Liver (tissue), 9 donors: ENCODE measurements around the gene STOM. TPM values are rescaled to one million over a fixed set of nuclear protein-coding genes. Genes with fewer than 3 reads are reported as not detected.

ENCODE experiments used
- DNase-seq: peaks from one replicate; pipeline ENCODE4 v3.0.0-alpha.2; 2017; ENCODE audit warnings: low spot score
- H3K27ac ChIP-seq, 2 donors: one replicate each; pipeline ENCODE4 v1.7.0; 2013; ENCODE audit warnings: inconsistent platforms in 2 of 2, low read length in 2 of 2, control low read depth in 1 of 2, low read depth in 1 of 2, mild to moderate bottlenecking in 1 of 2
- H3K27me3 ChIP-seq, 4 donors: one replicate each; pipeline versions ENCODE4 v1.6.1 to v1.7.0; 2013; ENCODE audit warnings: low read length in 3 of 4, inconsistent platforms in 1 of 4, mild to moderate bottlenecking in 1 of 4, moderate library complexity in 1 of 4; ENCODE audit not compliant: control insufficient read depth in 4 of 4, insufficient read depth in 4 of 4
- H3K36me3 ChIP-seq, 4 donors: one replicate each; pipeline versions ENCODE4 v1.6.1 to v1.7.0; 2013; ENCODE audit warnings: low read length in 3 of 4, mild to moderate bottlenecking in 3 of 4, low read depth in 1 of 4, moderate library complexity in 1 of 4; ENCODE audit not compliant: control insufficient read depth in 4 of 4, insufficient read depth in 3 of 4
- H3K4me1 ChIP-seq, 4 donors: one replicate each; pipeline versions ENCODE4 v1.6.1 to v1.7.0; 2013; ENCODE audit warnings: low read length in 3 of 4, mild to moderate bottlenecking in 3 of 4, moderate library complexity in 1 of 4; ENCODE audit not compliant: control insufficient read depth in 4 of 4, insufficient read depth in 4 of 4
- H3K4me3 ChIP-seq, 3 donors: one replicate each; pipeline versions ENCODE4 v1.6.1 to v1.7.0; 2013; ENCODE audit warnings: low read length in 3 of 3, control low read depth in 1 of 3, low read depth in 1 of 3, mild to moderate bottlenecking in 1 of 3
- H3K9ac ChIP-seq, 2 donors: one replicate each; pipeline ENCODE4 v1.7.0; 2013; ENCODE audit warnings: low read length in 2 of 2, mild to moderate bottlenecking in 2 of 2, moderate library complexity in 2 of 2, control low read depth in 1 of 2, low read depth in 1 of 2
- H3K9me3 ChIP-seq, 4 donors: one replicate each; pipeline versions ENCODE4 v1.6.1 to v1.7.0; 2013; ENCODE audit warnings: low read length in 3 of 4; ENCODE audit not compliant: control insufficient read depth in 4 of 4
- ATF3 ChIP-seq: IDR thresholded peaks from 2 replicates; pipeline ENCODE4 v1.6.1; 2016; ENCODE audit warnings: antibody characterized with exemption
- CTCF ChIP-seq: fragments of 150-350 bp; IDR thresholded peaks from 2 replicates; pipeline ENCODE4 v1.5.1; 2017; ENCODE audit warnings: improper control_type of control experiment, low read depth, low read length; ENCODE audit not compliant: missing input control
- EGR1 ChIP-seq, 2 donors: IDR thresholded peaks; 2 replicates each; pipeline ENCODE4 v1.6.1; 2016 to 2018; ENCODE audit warnings: antibody characterized with exemption in 2 of 2, low read depth in 2 of 2
- FOXA1 ChIP-seq: IDR thresholded peaks from 2 replicates; pipeline ENCODE4 v1.6.1; 2016; ENCODE audit warnings: antibody characterized with exemption
- FOXA2 ChIP-seq: IDR thresholded peaks from 2 replicates; pipeline ENCODE4 v1.6.1; 2016; ENCODE audit warnings: antibody characterized with exemption
- GABPA ChIP-seq, 2 donors: IDR thresholded peaks in 1 of 2; conservative IDR thresholded peaks in 1 of 2; 2 replicates each; pipeline ENCODE4 v1.6.1; 2016; ENCODE audit warnings: antibody characterized with exemption in 2 of 2, mild to moderate bottlenecking in 1 of 2, moderate library complexity in 1 of 2
- HNF4A ChIP-seq, 2 donors: conservative IDR thresholded peaks; 2 replicates each; pipeline ENCODE4 v1.6.1; 2016; ENCODE audit warnings: antibody characterized with exemption in 2 of 2, mild to moderate bottlenecking in 2 of 2
- HNF4G ChIP-seq: IDR thresholded peaks from 2 replicates; pipeline ENCODE4 v1.6.1; 2016; ENCODE audit warnings: antibody characterized with exemption
- MAX ChIP-seq: IDR thresholded peaks from 2 replicates; pipeline ENCODE4 v1.6.1; 2016; ENCODE audit warnings: antibody characterized with exemption
- NR2F2 ChIP-seq: IDR thresholded peaks from 2 replicates; pipeline ENCODE4 v1.6.1; 2016; ENCODE audit warnings: antibody characterized with exemption
- RAD21 ChIP-seq, 2 donors: IDR thresholded peaks; 2 replicates each; pipeline ENCODE4 v1.6.1; 2016; ENCODE audit warnings: antibody characterized with exemption in 2 of 2, mild to moderate bottlenecking in 2 of 2
- REST ChIP-seq: IDR thresholded peaks from 2 replicates; pipeline ENCODE4 v1.6.1; 2016; ENCODE audit warnings: antibody characterized with exemption, mild to moderate bottlenecking
- SP1 ChIP-seq: IDR thresholded peaks from 2 replicates; pipeline ENCODE4 v1.6.1; 2018; ENCODE audit warnings: antibody characterized with exemption, mild to moderate bottlenecking
- YY1 ChIP-seq: IDR thresholded peaks from 2 replicates; pipeline ENCODE4 v1.6.1; 2016; ENCODE audit warnings: antibody characterized with exemption, mild to moderate bottlenecking
- WGBS: extraction: QIAGEN DNeasy Blood & Tissue Kit; methylation state at CpG from one replicate; pipeline ENCODE4 v1.1.7; 2013; 5-methylcytosine and 5-hydroxymethylcytosine counted together
- polyA plus RNA-seq, 2 donors: library from polyadenylated mRNA; stranded (reverse) in 1 of 2; unstranded in 1 of 2; fragments of 200-250 nt in 1 of 2; fragments of >200 nt in 1 of 2; fragmentation: Nextera tagmentation in 1 of 2; extraction: Ambion mirVana in 1 of 2; gene quantifications; one replicate each; pipeline versions ENCODE4 v1.2.1 to v1.2.3, GENCODE V29; 2013 to 2015
- total RNA-seq, 2 donors: library from RNA; depleted of rRNA; stranded (reverse); fragments of >200 nt; gene quantifications; one replicate each; pipeline ENCODE4 v1.2.3, GENCODE V29; 2014
- donor health status: healthy.
- donor health status: healthy.
- donor health status: healthy.
- donor health status: healthy.
- donor health status: healthy.

STOM gene
- total and polyA plus RNA-seq, 4 donors, result 150 to 398 (median 265) TPM

- no peak for TF ChIP-seq MAX
Measured at GRCh38 chr9:121393318-121393717, 23.3 kb upstream of the STOM start (continued).

GRCh38 chr9:121390372-121390771 lies 20.3 kb upstream of the STOM start:
- Histone ChIP-seq H3K27me3 (no peaks in the 10 kb centered on the region), H3K36me3 (no peaks in the 10 kb centered on the region), H3K9me3 (no peaks in the 10 kb centered on the region), H3K4me1 (peaks cover 0 to 1% (median 0%) of the 10 kb centered on the region in 4 donors), H3K4me3 (no peak overlapping the region), H3K9ac (no peak overlapping the region), H3K27ac (no peak overlapping the region)
- WGBS, result 79% methylated on average over 1 of the region's 1 CpG
- DNase-seq, result no peak
- TF ChIP-seq YY1 (no peak), EGR1 (IDR thresholded peaks at IDR 0.05; ENCODE audit: low read depth in 2 of 2) (no peak), HNF4A (conservative IDR thresholded peaks at IDR 0.05) (no peak), HNF4G (no peak), FOXA1 (no peak), ATF3 (no peak), FOXA2 (no peak)

- 96% methylated on average over 4 of the region's 4 CpGs for WGBS
- TF ChIP-seq FOXA2, result no peak
- TF ChIP-seq SP1, result no peak
- TF ChIP-seq NR2F2, result no peak
- TF ChIP-seq FOXA1, result no peak
- no peak for TF ChIP-seq EGR1 (IDR thresholded peaks at IDR 0.05; ENCODE audit: low read depth in 2 of 2)
- TF ChIP-seq REST, result no peak
- TF ChIP-seq HNF4A (conservative IDR thresholded peaks at IDR 0.05), result no peak
- TF ChIP-seq MAX, result no peak
- no peak for TF ChIP-seq YY1
- TF ChIP-seq CTCF, result no peak
- no peak for TF ChIP-seq RAD21 (IDR thresholded peaks at IDR 0.05)
- TF ChIP-seq GABPA (IDR thresholded peaks at IDR 0.05 in 1 of 2, conservative IDR thresholded peaks at IDR 0.05 in 1 of 2), result no peak
- Histone ChIP-seq H3K27me3 (no peaks in the 10 kb centered on the region), H3K27ac (no peak overlapping the region), H3K9me3 (no peaks in the 10 kb centered on the region), H3K4me1 (no peaks in the 10 kb centered on the region), H3K4me3 (no peak overlapping the region), H3K9ac (no peak overlapping the region), H3K36me3 (no peaks in the 10 kb centered on the region)
- DNase-seq, result no peak
Measured at GRCh38 chr9:121388140-121388905, 18.3 kb upstream of the STOM start.
